ENCODE results near the gene OSBP2. TPM values are rescaled to one million over a fixed set of nuclear protein-coding genes. Genes with fewer than 3 reads are reported as not detected.

The OSBP2 gene
- total RNA-seq, 1 experiment from 2014 or later = 10.2 TPM

GRCh38 chr22:30931541-30932300, 237.0 kb downstream of the OSBP2 start:
- TF ChIP-seq, protein P1, sequence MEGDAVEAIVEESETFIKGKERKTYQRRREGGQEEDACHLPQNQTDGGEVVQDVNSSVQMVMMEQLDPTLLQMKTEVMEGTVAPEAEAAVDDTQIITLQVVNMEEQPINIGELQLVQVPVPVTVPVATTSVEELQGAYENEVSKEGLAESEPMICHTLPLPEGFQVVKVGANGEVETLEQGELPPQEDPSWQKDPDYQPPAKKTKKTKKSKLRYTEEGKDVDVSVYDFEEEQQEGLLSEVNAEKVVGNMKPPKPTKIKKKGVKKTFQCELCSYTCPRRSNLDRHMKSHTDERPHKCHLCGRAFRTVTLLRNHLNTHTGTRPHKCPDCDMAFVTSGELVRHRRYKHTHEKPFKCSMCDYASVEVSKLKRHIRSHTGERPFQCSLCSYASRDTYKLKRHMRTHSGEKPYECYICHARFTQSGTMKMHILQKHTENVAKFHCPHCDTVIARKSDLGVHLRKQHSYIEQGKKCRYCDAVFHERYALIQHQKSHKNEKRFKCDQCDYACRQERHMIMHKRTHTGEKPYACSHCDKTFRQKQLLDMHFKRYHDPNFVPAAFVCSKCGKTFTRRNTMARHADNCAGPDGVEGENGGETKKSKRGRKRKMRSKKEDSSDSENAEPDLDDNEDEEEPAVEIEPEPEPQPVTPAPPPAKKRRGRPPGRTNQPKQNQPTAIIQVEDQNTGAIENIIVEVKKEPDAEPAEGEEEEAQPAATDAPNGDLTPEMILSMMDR (conservative IDR thresholded peaks at IDR 0.05; ENCODE audit: low read depth, low read length) = no peak
- TF ChIP-seq EZH2phosphoT487 (IDR thresholded peaks at IDR 0.05; ENCODE audit: borderline replicate concordance, low read length) (no peak), EZH2 (IDR thresholded peaks at IDR 0.05; ENCODE audit: low read length, unreplicated experiment) (no peak)
- CTCF ChIA-PET = no interaction called here
- intact Hi-C loops (cut with micrococcal nuclease) = no loop called here
- no peaks in the 10 kb centered on the region for H3K4me1 ChIP-seq (ENCODE audit: insufficient read depth, low read length)
- no peak overlapping the region for H3K9ac ChIP-seq (ENCODE audit: low read length)
- H3K27me3 ChIP-seq (ENCODE audit: low read length) = no peaks in the 10 kb centered on the region
- no peak overlapping the region for H3K4me3 ChIP-seq (ENCODE audit: low read length)
- BruUV-seq (replicated peaks) = no TSS peak
- no peak overlapping the region for H3K27ac ChIP-seq (ENCODE audit: low read length)
- H3K9me2 ChIP-seq (replicated peaks; ENCODE audit: low read length) = no peaks in the 10 kb centered on the region
- H3K36me3 ChIP-seq (ENCODE audit: low read depth, low read length) = peaks cover 8% of the 10 kb centered on the region
- ATAC-seq (no peak), DNase-seq (no peak)
- H3K4me2 ChIP-seq (ENCODE audit: low read length) = no peak overlapping the region
- H3K79me2 ChIP-seq (ENCODE audit: low read length) = no peaks in the 10 kb centered on the region
- H2AFZ ChIP-seq (ENCODE audit: low read length) = no peak overlapping the region
- no peaks in the 10 kb centered on the region for H4K20me1 ChIP-seq (ENCODE audit: low read length)
- H3F3A ChIP-seq (ENCODE audit: low read length, unreplicated experiment) = no peaks in the 10 kb centered on the region
- POLR2A ChIA-PET (ENCODE audit: unreplicated experiment) = no interaction called here
- no peaks in the 10 kb centered on the region for H3K9me3 ChIP-seq (ENCODE audit: low read length)

DNA sequence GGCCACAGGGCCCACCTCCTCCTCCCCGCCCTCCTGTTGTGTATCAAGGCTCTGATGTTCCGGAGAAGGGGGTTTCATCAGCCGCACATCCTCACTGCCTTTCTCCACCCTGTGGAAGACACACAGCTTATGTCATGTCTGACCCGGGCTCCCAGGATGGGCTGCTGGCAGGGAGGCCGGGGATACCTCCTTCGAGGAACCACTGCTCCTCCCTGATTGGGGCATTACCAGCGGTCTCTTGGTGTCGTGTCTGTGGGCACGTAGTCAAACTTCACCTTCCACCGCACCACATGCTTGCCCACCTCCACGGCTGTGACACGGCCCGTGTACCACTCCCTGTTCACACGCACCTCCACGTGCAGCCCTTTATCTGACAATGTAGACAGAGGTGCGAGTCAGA, 238.0 kb downstream of the OSBP2 start:
- no peak overlapping the region for H3K27ac ChIP-seq (ENCODE audit: low read length)
- H3K36me3 ChIP-seq (ENCODE audit: low read depth, low read length) = peaks cover 8% of the 10 kb centered on the region
- H3K4me2 ChIP-seq (ENCODE audit: low read length) = no peak overlapping the region
- TF ChIP-seq EZH2phosphoT487 (IDR thresholded peaks at IDR 0.05; ENCODE audit: borderline replicate concordance, low read length) (no peak), EZH2 (IDR thresholded peaks at IDR 0.05; ENCODE audit: low read length, unreplicated experiment) (no peak)
- TF ChIP-seq, protein P1 (conservative IDR thresholded peaks at IDR 0.05; ENCODE audit: low read depth, low read length) = no peak
- ChIA-PET POLR2A (ENCODE audit: unreplicated experiment) (no interaction called here), CTCF (no interaction called here)
- H3K9me2 ChIP-seq (replicated peaks; ENCODE audit: low read length) = no peaks in the 10 kb centered on the region
- H3K4me1 ChIP-seq (ENCODE audit: insufficient read depth, low read length) = no peaks in the 10 kb centered on the region
- intact Hi-C loops (cut with micrococcal nuclease) = no loop called here
- no peak overlapping the region for H3K9ac ChIP-seq (ENCODE audit: low read length)
- no peaks in the 10 kb centered on the region for H4K20me1 ChIP-seq (ENCODE audit: low read length)
- H3K27me3 ChIP-seq (ENCODE audit: low read length) = no peaks in the 10 kb centered on the region
- ATAC-seq = no peak
- BruUV-seq (replicated peaks) = no TSS peak
- no peaks in the 10 kb centered on the region for H3K9me3 ChIP-seq (ENCODE audit: low read length)
- H2AFZ ChIP-seq (ENCODE audit: low read length) = no peak overlapping the region
- H3K4me3 ChIP-seq (ENCODE audit: low read length) = no peak overlapping the region
- no peaks in the 10 kb centered on the region for H3F3A ChIP-seq (ENCODE audit: low read length, unreplicated experiment)
- H3K79me2 ChIP-seq (ENCODE audit: low read length) = no peaks in the 10 kb centered on the region
- DNase-seq = no peak

GRCh38 chr22:30933457-30933856, 238.8 kb downstream of the OSBP2 start:
- CTCF ChIA-PET = no interaction called here

More at GRCh38 chr22:30933457-30933856, 238.8 kb downstream of the OSBP2 start:
- no peak for DNase-seq
- H2AFZ ChIP-seq (ENCODE audit: low read length) = no peak overlapping the region
- intact Hi-C loops (cut with micrococcal nuclease) = no loop called here
- no peak overlapping the region for H3K4me2 ChIP-seq (ENCODE audit: low read length)
- peaks cover 5% of the 10 kb centered on the region for H3K36me3 ChIP-seq (ENCODE audit: low read depth, low read length)
- H3K4me3 ChIP-seq (ENCODE audit: low read length) = no peak overlapping the region
- TF ChIP-seq, protein P1 (conservative IDR thresholded peaks at IDR 0.05; ENCODE audit: low read depth, low read length) = no peak
- TF ChIP-seq EZH2 (IDR thresholded peaks at IDR 0.05; ENCODE audit: low read length, unreplicated experiment) (no peak), EZH2phosphoT487 (IDR thresholded peaks at IDR 0.05; ENCODE audit: borderline replicate concordance, low read length) (no peak)
- POLR2A ChIA-PET (ENCODE audit: unreplicated experiment) = no interaction called here
- no peaks in the 10 kb centered on the region for H3K4me1 ChIP-seq (ENCODE audit: insufficient read depth, low read length)
- H3F3A ChIP-seq (ENCODE audit: low read length, unreplicated experiment) = no peaks in the 10 kb centered on the region
- H3K27ac ChIP-seq (ENCODE audit: low read length) = no peak overlapping the region
- H3K27me3 ChIP-seq (ENCODE audit: low read length) = no peaks in the 10 kb centered on the region
- no peaks in the 10 kb centered on the region for H4K20me1 ChIP-seq (ENCODE audit: low read length)
- H3K9me3 ChIP-seq (ENCODE audit: low read length) = no peaks in the 10 kb centered on the region
- H3K9ac ChIP-seq (ENCODE audit: low read length) = no peak overlapping the region
- no TSS peak for BruUV-seq (replicated peaks)
- ATAC-seq = no peak
- no peaks in the 10 kb centered on the region for H3K9me2 ChIP-seq (replicated peaks; ENCODE audit: low read length)
- H3K79me2 ChIP-seq (ENCODE audit: low read length) = no peaks in the 10 kb centered on the region

All from PC-3 (cell line).